22Rv1 (cell line): ENCODE data around the gene MX1.

Experiments
- H3K27ac ChIP-seq: fragments of 450-650 bp; 2 replicates; pipeline ENCODE4 v1.5.1; 2017
- CTCF ChIP-seq: fragments of 450-650 bp; IDR thresholded peaks from 2 replicates; pipeline ENCODE4 v1.5.1; 2017; ENCODE audit warnings: mild to moderate bottlenecking
- ZFX ChIP-seq: fragments of 450-650 bp; IDR thresholded peaks from 2 replicates; pipeline ENCODE4 v1.6.1; 2017; ENCODE audit warnings: antibody characterized with exemption, borderline replicate concordance

MX1 gene

GRCh38 chr21:41453198-41453597, 27.2 kb downstream of the MX1 start:
- TF ChIP-seq CTCF (no peak), ZFX (no peak)

GRCh38 chr21:41453761-41454160, 27.7 kb downstream of the MX1 start:
- TF ChIP-seq CTCF = no peak
- H3K27ac ChIP-seq = no peak overlapping the region

More at GRCh38 chr21:41453198-41453597, 27.2 kb downstream of the MX1 start:
- H3K27ac ChIP-seq = no peak overlapping the region

DNA sequence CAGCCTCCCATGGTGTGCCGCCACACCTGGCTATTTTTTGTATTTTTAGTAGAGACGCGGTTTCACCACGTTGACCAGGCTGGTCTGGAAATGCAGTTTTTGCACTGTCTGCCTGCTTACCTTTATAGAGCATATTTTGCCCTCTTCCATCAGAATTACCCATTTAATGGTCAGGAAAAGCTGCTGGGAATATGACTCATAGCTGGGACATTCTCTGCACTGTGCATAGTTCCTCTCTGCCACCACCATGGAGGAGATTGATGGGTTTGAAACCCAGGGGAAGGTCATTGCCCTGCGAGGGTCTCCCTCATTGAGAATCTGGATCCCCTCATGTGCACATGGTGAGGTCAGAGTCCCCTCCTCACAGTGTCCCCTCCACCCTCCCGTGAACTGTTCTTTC, 32.1 kb downstream of the MX1 start:
- H3K27ac ChIP-seq = no peak overlapping the region
- TF ChIP-seq ZFX (no peak), CTCF (no peak)

GRCh38 chr21:41458559-41458958, 32.5 kb downstream of the MX1 start:
- TF ChIP-seq ZFX (no peak), CTCF (no peak)
- no peak overlapping the region for H3K27ac ChIP-seq

- TF ChIP-seq ZFX = no peak
- no peak for TF ChIP-seq CTCF
Measured at GRCh38 chr21:41459884-41460534, 34.0 kb downstream of the MX1 start.

GRCh38 chr21:41460578-41461527, 34.8 kb downstream of the MX1 start:
- TF ChIP-seq ZFX (no peak), CTCF (peak; percentile 92)
- no peak overlapping the region for H3K27ac ChIP-seq

More at GRCh38 chr21:41459884-41460534, 34.0 kb downstream of the MX1 start:
- no peak overlapping the region for H3K27ac ChIP-seq
